A673 (cell line): Measurements from ENCODE around the gene INTS11. TPM values are rescaled to one million over a fixed set of nuclear protein-coding genes. Genes with fewer than 3 reads are reported as not detected.

Experiments
- BruUV-seq: library from RNA; stranded (reverse); fragments of 400-500 nt; replicated peaks from 2 replicates; lab custom pipeline; 2021; lab: Mats Ljungman, UMichigan
- CTCF ChIA-PET: fragments of 300-600 bp; sonication (Branson Sonifier 250); formaldehyde crosslinking; loops from one replicate; lab custom pipeline; 2022; ENCODE audit warnings: antibody characterized with exemption; lab: Charles Lee
- POLR2A ChIA-PET: fragments of 300-600 bp; sonication (Branson Sonifier 250); formaldehyde crosslinking; loops from one replicate; lab custom pipeline; 2022; ENCODE audit warnings: antibody characterized with exemption; ENCODE audit not compliant: low non-redundant PET; lab: Charles Lee
- DNase-seq: peaks from one replicate; pipeline ENCODE4 v3.0.0-alpha.2; 2015; ENCODE audit warnings: low spot score
- H3K27ac ChIP-seq: fragments of 200-600 bp; sonication (generic); 2 replicates; pipeline ENCODE4 v1.5.1; 2016; ENCODE audit warnings: mixed run types, low read depth, mild to moderate bottlenecking, mixed read lengths, antibody characterized with exemption, low read length; ENCODE audit not compliant: poor library complexity, severe bottlenecking
- H3K27me3 ChIP-seq: fragments of 200-600 bp; sonication (generic); replicated peaks from 2 replicates; pipeline ENCODE4 v1.6.1; 2017; ENCODE audit warnings: mixed run types, low read depth, mild to moderate bottlenecking, mixed read lengths, antibody characterized with exemption, low read length; ENCODE audit not compliant: insufficient read depth, poor library complexity
- H3K36me3 ChIP-seq: fragments of 200-600 bp; sonication (generic); 2 replicates; pipeline ENCODE4 v1.6.1; 2016; ENCODE audit warnings: mixed run types, mild to moderate bottlenecking, mixed read lengths, antibody characterized with exemption, low read length; ENCODE audit not compliant: insufficient read depth, poor library complexity, severe bottlenecking
- H3K4me1 ChIP-seq: fragments of 200-600 bp; sonication (generic); 2 replicates; pipeline ENCODE4 v1.6.1; 2017; ENCODE audit warnings: mixed run types, mild to moderate bottlenecking, mixed read lengths, antibody characterized with exemption, low read length; ENCODE audit not compliant: insufficient read depth, poor library complexity, severe bottlenecking
- H3K4me3 ChIP-seq: fragments of 200-600 bp; sonication (generic); 2 replicates; pipeline ENCODE4 v1.5.1; 2016; ENCODE audit warnings: low read depth, mixed run types, mild to moderate bottlenecking, mixed read lengths, low read length; ENCODE audit not compliant: poor library complexity, severe bottlenecking
- H3K9me3 ChIP-seq: fragments of 200-600 bp; sonication (generic); 2 replicates; pipeline ENCODE4 v1.6.1; 2016; ENCODE audit warnings: mixed run types, low read depth, mild to moderate bottlenecking, mixed read lengths, antibody characterized with exemption, low read length; ENCODE audit not compliant: poor library complexity, severe bottlenecking
- EZH2 ChIP-seq: fragments of 200-600 bp; sonication (generic); IDR thresholded peaks from 2 replicates; pipeline ENCODE4 v1.6.1; 2017; ENCODE audit warnings: borderline replicate concordance, low read depth, mild to moderate bottlenecking, mixed read lengths, antibody characterized with exemption, low read length; ENCODE audit not compliant: poor library complexity, severe bottlenecking
- intact Hi-C: fragments of 100-400 bp; cut with micrococcal nuclease; formaldehyde crosslinking; loops from one replicate; pipeline ENCODE4 v1.10.0; 2022; ENCODE audit not compliant: unreplicated experiment
- total RNA-seq: library from RNA; stranded (reverse); gene quantifications from 2 replicates; pipeline ENCODE4 v1.2.3, GENCODE V29; 2021
- TF ChIP-seq, protein P1 (sequence below): fragments of 300-800, 200-600 bp; sonication (generic); conservative IDR thresholded peaks from 2 replicates; pipeline ENCODE4 v1.5.1; 2017; ENCODE audit warnings: low read depth, mild to moderate bottlenecking, antibody characterized with exemption, low read length, moderate library complexity, mixed read lengths

Gene INTS11
- total RNA-seq, 1 experiment from 2014 or later = 156 TPM

- TF ChIP-seq, protein P1, sequence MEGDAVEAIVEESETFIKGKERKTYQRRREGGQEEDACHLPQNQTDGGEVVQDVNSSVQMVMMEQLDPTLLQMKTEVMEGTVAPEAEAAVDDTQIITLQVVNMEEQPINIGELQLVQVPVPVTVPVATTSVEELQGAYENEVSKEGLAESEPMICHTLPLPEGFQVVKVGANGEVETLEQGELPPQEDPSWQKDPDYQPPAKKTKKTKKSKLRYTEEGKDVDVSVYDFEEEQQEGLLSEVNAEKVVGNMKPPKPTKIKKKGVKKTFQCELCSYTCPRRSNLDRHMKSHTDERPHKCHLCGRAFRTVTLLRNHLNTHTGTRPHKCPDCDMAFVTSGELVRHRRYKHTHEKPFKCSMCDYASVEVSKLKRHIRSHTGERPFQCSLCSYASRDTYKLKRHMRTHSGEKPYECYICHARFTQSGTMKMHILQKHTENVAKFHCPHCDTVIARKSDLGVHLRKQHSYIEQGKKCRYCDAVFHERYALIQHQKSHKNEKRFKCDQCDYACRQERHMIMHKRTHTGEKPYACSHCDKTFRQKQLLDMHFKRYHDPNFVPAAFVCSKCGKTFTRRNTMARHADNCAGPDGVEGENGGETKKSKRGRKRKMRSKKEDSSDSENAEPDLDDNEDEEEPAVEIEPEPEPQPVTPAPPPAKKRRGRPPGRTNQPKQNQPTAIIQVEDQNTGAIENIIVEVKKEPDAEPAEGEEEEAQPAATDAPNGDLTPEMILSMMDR = no peak
- TF ChIP-seq EZH2 = no peak
- no peak for DNase-seq
- ChIA-PET POLR2A (no interaction called here), CTCF (no interaction called here)
- Histone ChIP-seq H3K9me3 (no peaks in the 10 kb centered on the region), H3K27me3 (peaks cover 5% of the 10 kb centered on the region), H3K4me3 (no peak overlapping the region), H3K36me3 (no peaks in the 10 kb centered on the region), H3K27ac (no peak overlapping the region), H3K4me1 (no peaks in the 10 kb centered on the region)
- intact Hi-C loops = no loop called here
- no TSS peak for BruUV-seq
Measured at GRCh38 chr1:1356796-1357401, 32.4 kb upstream of the INTS11 start.

GRCh38 chr1:1356166-1356795 lies 31.8 kb upstream of the INTS11 start:
- no peak for DNase-seq
- Histone ChIP-seq H3K27me3 (peaks cover 5% of the 10 kb centered on the region), H3K4me1 (no peaks in the 10 kb centered on the region), H3K9me3 (no peaks in the 10 kb centered on the region), H3K4me3 (no peak overlapping the region), H3K27ac (no peak overlapping the region), H3K36me3 (no peaks in the 10 kb centered on the region)
- CTCF ChIA-PET = no interaction called here
- intact Hi-C loops = no loop called here
- TF ChIP-seq, protein P1 = no peak
- no peak for TF ChIP-seq EZH2
- BruUV-seq = no TSS peak
- POLR2A ChIA-PET = no interaction called here

DNA sequence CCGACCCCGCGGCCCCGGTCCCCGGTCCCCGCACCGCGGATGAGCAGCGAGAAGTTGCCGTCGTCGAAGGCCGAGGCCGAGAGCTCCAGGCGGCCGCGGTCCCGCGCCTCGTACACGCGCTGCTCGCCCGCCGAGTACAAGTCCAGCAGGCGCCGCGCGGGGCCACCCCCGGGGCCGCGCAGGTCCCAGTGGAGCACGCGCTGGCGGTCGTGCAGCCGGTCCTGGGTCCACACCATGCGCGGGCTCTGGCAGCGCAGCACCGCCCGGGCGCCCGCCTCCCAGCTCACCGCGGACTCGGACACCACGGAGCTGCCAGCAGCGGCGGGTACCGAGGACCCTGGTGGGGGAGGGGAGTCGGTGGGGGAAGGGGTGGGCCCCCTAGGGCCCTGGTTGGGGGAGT lies 31.0 kb upstream of the INTS11 start:
- POLR2A ChIA-PET = interaction anchor here (0.6 kb wide), 1 partner anchor 12 kb away, joined by 5 read pairs; no protein-coding TSS in a partner anchor
- no peaks in the 10 kb centered on the region for H3K9me3 ChIP-seq
- H3K4me1 ChIP-seq = no peaks in the 10 kb centered on the region
- CTCF ChIA-PET = no interaction called here
- intact Hi-C loops = no loop called here
- TF ChIP-seq, protein P1 = no peak
- TF ChIP-seq EZH2 = no peak
- no peak for DNase-seq
- peaks cover 5% of the 10 kb centered on the region for H3K27me3 ChIP-seq
- no peak overlapping the region for H3K4me3 ChIP-seq
- no peaks in the 10 kb centered on the region for H3K36me3 ChIP-seq
- no TSS peak for BruUV-seq
- no peak overlapping the region for H3K27ac ChIP-seq
